OCI-LY1 (cell line): ENCODE measurements around the gene ADAMTS20.
A peak's percentile ranks its signal among the peaks of the same experiment; 100 is the strongest.

Experiments
- H2AFZ ChIP-seq: fragments of 200-600 bp; sonication (generic), shearing (Covaris generic); 2 replicates; pipeline ENCODE4 v1.6.0; 2014; ENCODE audit warnings: antibody characterized with exemption, mild to moderate bottlenecking, low read length
- H3F3A ChIP-seq: fragments of 200-600 bp; sonication (generic), shearing (Covaris generic); 2 replicates; pipeline ENCODE4 v1.6.0; 2014; ENCODE audit warnings: mild to moderate bottlenecking, antibody characterized with exemption, low read length, moderate library complexity; ENCODE audit not compliant: insufficient read depth
- H3K27ac ChIP-seq: fragments of 200-600 bp; sonication (generic); 2 replicates; pipeline ENCODE4 v1.5.1; 2014; ENCODE audit warnings: low read length, mixed run types, mild to moderate bottlenecking, low read depth; ENCODE audit not compliant: poor library complexity, severe bottlenecking
- H3K27me3 ChIP-seq: fragments of 200-600 bp; sonication (generic); 2 replicates; pipeline ENCODE4 v1.6.0; 2014; ENCODE audit warnings: antibody characterized with exemption, mild to moderate bottlenecking, low read length, moderate library complexity; ENCODE audit not compliant: insufficient read depth
- H3K36me3 ChIP-seq: fragments of 200-600 bp; sonication (generic); 2 replicates; pipeline ENCODE4 v1.6.1; 2014; ENCODE audit warnings: mild to moderate bottlenecking, antibody characterized with exemption, low read length, moderate library complexity, mixed read lengths; ENCODE audit not compliant: insufficient read depth
- H3K4me1 ChIP-seq: fragments of 200-600 bp; sonication (generic); 2 replicates; pipeline ENCODE4 v1.5.1; 2014; ENCODE audit warnings: mild to moderate bottlenecking, low read length, moderate library complexity; ENCODE audit not compliant: insufficient read depth, severe bottlenecking
- H3K4me2 ChIP-seq: fragments of 200-600 bp; sonication (generic), shearing (Covaris generic); 2 replicates; pipeline ENCODE4 v1.6.1; 2014; ENCODE audit warnings: low read length
- H3K4me3 ChIP-seq: fragments of 200-600 bp; sonication (generic); 2 replicates; pipeline ENCODE4 v1.5.1; 2014; ENCODE audit warnings: low read length, low read depth, mild to moderate bottlenecking, mixed read lengths; ENCODE audit not compliant: poor library complexity, severe bottlenecking
- H3K79me2 ChIP-seq: fragments of 200-600 bp; shearing (Covaris generic); 2 replicates; pipeline ENCODE4 v1.6.1; 2016; ENCODE audit warnings: mixed run types, low read length, mixed read lengths; ENCODE audit not compliant: insufficient read depth
- H3K9ac ChIP-seq: fragments of 200-600 bp; sonication (generic), shearing (Covaris generic); 2 replicates; pipeline ENCODE4 v1.6.1; 2014; ENCODE audit warnings: mild to moderate bottlenecking, low read length, mixed read lengths
- H3K9me2 ChIP-seq: fragments of 200-600 bp; sonication (generic), shearing (Covaris generic); 2 replicates; pipeline ENCODE4 v1.6.1; 2014; ENCODE audit warnings: low read depth, mild to moderate bottlenecking, low read length, mixed read lengths
- H3K9me3 ChIP-seq: fragments of 200-600 bp; shearing (Covaris generic); 2 replicates; pipeline ENCODE4 v1.6.1; 2014; ENCODE audit warnings: low read length, mixed read lengths
- H4K20me1 ChIP-seq: fragments of 200-600 bp; sonication (generic), shearing (Covaris generic); 2 replicates; pipeline ENCODE4 v1.6.0; 2016; ENCODE audit warnings: mild to moderate bottlenecking, low read length; ENCODE audit not compliant: insufficient read depth
- CTCF ChIP-seq: fragments of 200-600 bp; sonication (generic), shearing (Covaris generic); IDR thresholded peaks from 2 replicates; pipeline ENCODE4 v1.5.1; 2017; ENCODE audit warnings: mild to moderate bottlenecking, antibody characterized with exemption, low read length, moderate library complexity, mixed read lengths
- EZH2 ChIP-seq: fragments of 200-600 bp; sonication (generic), shearing (Covaris generic); IDR thresholded peaks from 2 replicates; pipeline ENCODE4 v1.8.0; 2017; ENCODE audit warnings: borderline replicate concordance, mixed run types, mild to moderate bottlenecking, antibody characterized with exemption, low read length, moderate library complexity, mixed read lengths

Gene ADAMTS20

DNA sequence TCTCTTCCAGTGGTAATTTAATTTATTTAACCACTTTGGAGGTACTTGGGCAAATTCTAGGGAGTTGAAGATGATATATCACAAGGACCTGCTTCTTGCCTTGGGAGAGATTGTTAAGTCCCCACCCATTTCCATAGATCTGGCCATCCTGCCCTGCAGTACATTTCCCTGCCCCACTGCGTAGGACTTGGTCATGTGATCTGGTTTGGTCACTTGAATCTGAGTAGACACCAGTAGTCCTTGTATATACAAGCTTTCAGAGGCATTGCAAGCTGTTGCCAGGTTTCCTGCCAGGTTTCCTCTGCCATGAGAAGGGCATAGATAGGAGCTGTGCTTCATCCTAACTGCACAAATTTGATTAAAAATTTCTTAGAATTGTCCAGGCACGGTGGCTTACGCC, 200.0 kb downstream of the ADAMTS20 start:
- Histone ChIP-seq H3K9ac (no peak overlapping the region), H3K9me3 (no peaks in the 10 kb centered on the region), H3K36me3 (no peaks in the 10 kb centered on the region), H3K4me3 (no peak overlapping the region), H3K27ac (no peak overlapping the region), H3K4me2 (no peak overlapping the region), H4K20me1 (no peaks in the 10 kb centered on the region), H3K4me1 (no peaks in the 10 kb centered on the region), H3F3A (no peaks in the 10 kb centered on the region), H3K27me3 (no peaks in the 10 kb centered on the region), H3K79me2 (no peaks in the 10 kb centered on the region), H2AFZ (no peak overlapping the region), H3K9me2 (no peaks in the 10 kb centered on the region)
- TF ChIP-seq CTCF (no peak), EZH2 (no peak)

GRCh38 chr12:43349863-43350262, 202.1 kb downstream of the ADAMTS20 start:
- Histone ChIP-seq H3K4me2 (no peak overlapping the region), H2AFZ (no peak overlapping the region), H3K4me1 (no peaks in the 10 kb centered on the region), H3F3A (no peaks in the 10 kb centered on the region), H3K79me2 (no peaks in the 10 kb centered on the region), H3K27me3 (no peaks in the 10 kb centered on the region), H3K9ac (no peak overlapping the region), H4K20me1 (no peaks in the 10 kb centered on the region), H3K36me3 (no peaks in the 10 kb centered on the region), H3K9me2 (no peaks in the 10 kb centered on the region), H3K9me3 (no peaks in the 10 kb centered on the region), H3K27ac (no peak overlapping the region), H3K4me3 (no peak overlapping the region)
- TF ChIP-seq CTCF (peak; percentile 12; the same call in 1 of the 2 replicates), EZH2 (no peak)

GRCh38 chr12:43348221-43348620, 203.8 kb downstream of the ADAMTS20 start:
- no peaks in the 10 kb centered on the region for H3K9me2 ChIP-seq
- H3K4me2 ChIP-seq, result no peak overlapping the region
- H3K27me3 ChIP-seq, result no peaks in the 10 kb centered on the region
- H3K4me1 ChIP-seq, result no peaks in the 10 kb centered on the region
- H3K36me3 ChIP-seq, result no peaks in the 10 kb centered on the region
- H3K27ac ChIP-seq, result no peak overlapping the region
- TF ChIP-seq EZH2 (no peak), CTCF (no peak)
- H3K9me3 ChIP-seq, result no peaks in the 10 kb centered on the region
- no peak overlapping the region for H3K9ac ChIP-seq
- H2AFZ ChIP-seq, result no peak overlapping the region
- no peaks in the 10 kb centered on the region for H4K20me1 ChIP-seq
- no peaks in the 10 kb centered on the region for H3F3A ChIP-seq
- no peaks in the 10 kb centered on the region for H3K79me2 ChIP-seq
- no peak overlapping the region for H3K4me3 ChIP-seq
